ENCODE data around the gene CANX.
A peak's percentile ranks its signal among the peaks of the same experiment; 100 is the strongest.

CANX gene

GRCh38 chr5:179769271-179769670, 70.5 kb downstream of the CANX start:
- DNase-seq (ENCODE audit: low spot score) (no peak), ATAC-seq (ENCODE audit: low read depth) (no peak)
- no peak overlapping the region for H3K4me3 ChIP-seq (ENCODE audit: severe bottlenecking)
- TF ChIP-seq CTCF (IDR thresholded peaks at IDR 0.05; ENCODE audit: poor library complexity, severe bottlenecking) = no peak
- H3K27me3 ChIP-seq (ENCODE audit: insufficient read depth, poor library complexity, severe bottlenecking) = no peaks in the 10 kb centered on the region
- H3K27ac ChIP-seq (ENCODE audit: poor library complexity, severe bottlenecking) = no peak overlapping the region
- peaks cover 87% of the 10 kb centered on the region for H3K36me3 ChIP-seq (ENCODE audit: low read depth)
- H3K4me1 ChIP-seq (ENCODE audit: insufficient read depth, poor library complexity, severe bottlenecking) = peaks cover 16% of the 10 kb centered on the region
- no peaks in the 10 kb centered on the region for H3K9me3 ChIP-seq (ENCODE audit: severe bottlenecking)

- no peak for TF ChIP-seq CTCF (IDR thresholded peaks at IDR 0.05; ENCODE audit: poor library complexity, severe bottlenecking)
- DNase-seq (ENCODE audit: low spot score) = no peak
- no peak overlapping the region for H3K27ac ChIP-seq (ENCODE audit: poor library complexity, severe bottlenecking)
- ATAC-seq (ENCODE audit: low read depth) = no peak
- peaks cover 11% of the 10 kb centered on the region for H3K4me1 ChIP-seq (ENCODE audit: insufficient read depth, poor library complexity, severe bottlenecking)
- H3K36me3 ChIP-seq (ENCODE audit: low read depth) = peaks cover 91% of the 10 kb centered on the region
- H3K9me3 ChIP-seq (ENCODE audit: severe bottlenecking) = no peaks in the 10 kb centered on the region
- no peaks in the 10 kb centered on the region for H3K27me3 ChIP-seq (ENCODE audit: insufficient read depth, poor library complexity, severe bottlenecking)
- no peak overlapping the region for H3K4me3 ChIP-seq (ENCODE audit: severe bottlenecking)
Observed at GRCh38 chr5:179769796-179770195, 71.0 kb downstream of the CANX start.

- ATAC-seq (ENCODE audit: low read depth) (no peak), DNase-seq (ENCODE audit: low spot score) (no peak)
- peaks cover 95% of the 10 kb centered on the region for H3K36me3 ChIP-seq (ENCODE audit: low read depth)
- no peaks in the 10 kb centered on the region for H3K27me3 ChIP-seq (ENCODE audit: insufficient read depth, poor library complexity, severe bottlenecking)
- H3K9me3 ChIP-seq (ENCODE audit: severe bottlenecking) = no peaks in the 10 kb centered on the region
- no peak for TF ChIP-seq CTCF (IDR thresholded peaks at IDR 0.05; ENCODE audit: poor library complexity, severe bottlenecking)
- no peaks in the 10 kb centered on the region for H3K4me1 ChIP-seq (ENCODE audit: insufficient read depth, poor library complexity, severe bottlenecking)
- H3K4me3 ChIP-seq (ENCODE audit: severe bottlenecking) = no peak overlapping the region
- no peak overlapping the region for H3K27ac ChIP-seq (ENCODE audit: poor library complexity, severe bottlenecking)
Observed at GRCh38 chr5:179771311-179771895, 72.6 kb downstream of the CANX start.

GRCh38 chr5:179772351-179772750, 73.6 kb downstream of the CANX start:
- H3K27ac ChIP-seq (ENCODE audit: poor library complexity, severe bottlenecking) = no peak overlapping the region
- DNase-seq (ENCODE audit: low spot score) = no peak
- H3K27me3 ChIP-seq (ENCODE audit: insufficient read depth, poor library complexity, severe bottlenecking) = no peaks in the 10 kb centered on the region
- H3K4me3 ChIP-seq (ENCODE audit: severe bottlenecking) = no peak overlapping the region
- peaks cover 97% of the 10 kb centered on the region for H3K36me3 ChIP-seq (ENCODE audit: low read depth)
- no peak for ATAC-seq (ENCODE audit: low read depth)
- H3K4me1 ChIP-seq (ENCODE audit: insufficient read depth, poor library complexity, severe bottlenecking) = no peaks in the 10 kb centered on the region
- no peaks in the 10 kb centered on the region for H3K9me3 ChIP-seq (ENCODE audit: severe bottlenecking)
- no peak for TF ChIP-seq CTCF (IDR thresholded peaks at IDR 0.05; ENCODE audit: poor library complexity, severe bottlenecking)

- H3K4me1 ChIP-seq (ENCODE audit: insufficient read depth, poor library complexity, severe bottlenecking) = no peaks in the 10 kb centered on the region
- H3K9me3 ChIP-seq (ENCODE audit: severe bottlenecking) = no peaks in the 10 kb centered on the region
- ATAC-seq (ENCODE audit: low read depth) = no peak
- H3K27ac ChIP-seq (ENCODE audit: poor library complexity, severe bottlenecking) = no peak overlapping the region
- TF ChIP-seq CTCF (IDR thresholded peaks at IDR 0.05; ENCODE audit: poor library complexity, severe bottlenecking) = no peak
- H3K27me3 ChIP-seq (ENCODE audit: insufficient read depth, poor library complexity, severe bottlenecking) = no peaks in the 10 kb centered on the region
- no peak overlapping the region for H3K4me3 ChIP-seq (ENCODE audit: severe bottlenecking)
- peaks cover 89% of the 10 kb centered on the region for H3K36me3 ChIP-seq (ENCODE audit: low read depth)
- DNase-seq (ENCODE audit: low spot score) = peak; percentile 57
Observed at GRCh38 chr5:179773686-179774040, 74.9 kb downstream of the CANX start.

Measured in RWPE2 (cell line).